WTC11 (cell line): ENCODE measurements around the gene REX1BD. TPM values are rescaled to one million over a fixed set of nuclear protein-coding genes. Genes with fewer than 3 reads are reported as not detected.

Experiments used
- ATAC-seq: fragments of 200-7000 bp; cut with Tn5 transposase; 2 replicates; pipeline ENCODE4 v1.10.0; 2021; ENCODE audit warnings: mild to moderate bottlenecking, moderate library complexity
- CTCF ChIA-PET: fragments of 300-600 bp; sonication (Branson Sonifier 250); formaldehyde crosslinking; loops from one replicate; lab custom pipeline; 2021; ENCODE audit warnings: antibody characterized with exemption; lab: Charles Lee
- POLR2A ChIA-PET: fragments of 350-600 bp; sonication (Branson Sonifier 250); formaldehyde crosslinking; loops from one replicate; lab custom pipeline; 2021; ENCODE audit warnings: antibody characterized with exemption; lab: Charles Lee
- DNase-seq: peaks from one replicate; pipeline ENCODE4 v3.0.0; 2021; ENCODE audit warnings: low spot score
- H3K27ac Mint-ChIP-seq: 2 replicates; pipeline ENCODE4 v1.8.0; 2021; ENCODE audit warnings: mixed read lengths
- H3K27me3 Mint-ChIP-seq: 2 replicates; pipeline ENCODE4 v1.8.0; 2021; ENCODE audit warnings: low read depth, mild to moderate bottlenecking, moderate library complexity, mixed read lengths
- H3K36me3 Mint-ChIP-seq: 2 replicates; pipeline ENCODE4 v1.8.0; 2021; ENCODE audit warnings: mixed read lengths
- H3K4me1 Mint-ChIP-seq: 2 replicates; pipeline ENCODE4 v1.8.0; 2022; ENCODE audit warnings: mixed read lengths
- H3K4me3 Mint-ChIP-seq: 2 replicates; pipeline ENCODE4 v1.8.0; 2021; ENCODE audit warnings: mild to moderate bottlenecking, moderate library complexity, mixed read lengths
- H3K9me3 Mint-ChIP-seq: 2 replicates; pipeline ENCODE4 v1.8.0; 2021; ENCODE audit warnings: mixed read lengths
- CREM ChIP-seq: sonication (generic); formaldehyde crosslinking; IDR thresholded peaks from 2 replicates; pipeline ENCODE4 v1.8.1; 2022; ENCODE audit warnings: mild to moderate bottlenecking, missing genetic modification reagents, moderate library complexity
- GTF2I ChIP-seq: fragments of 250-450 bp; sonication (Bioruptor Pico); conservative IDR thresholded peaks from 2 replicates; pipeline ENCODE4 v1.4.0; 2021; ENCODE audit warnings: mild to moderate bottlenecking
- RELA ChIP-seq: sonication (generic); formaldehyde crosslinking; IDR thresholded peaks from 2 replicates; pipeline ENCODE4 v1.8.1; 2022; ENCODE audit warnings: missing genetic modification reagents, mild to moderate bottlenecking, borderline replicate concordance
- RORB ChIP-seq: fragments of 250-450 bp; sonication (Bioruptor Pico); IDR thresholded peaks from 2 replicates; pipeline ENCODE4 v1.9.0; 2021; ENCODE audit warnings: mild to moderate bottlenecking
- SMAD3 ChIP-seq: sonication (generic); formaldehyde crosslinking; IDR thresholded peaks from 2 replicates; pipeline ENCODE4 v1.8.0; 2022; ENCODE audit warnings: missing genetic modification reagents, mild to moderate bottlenecking, borderline replicate concordance
- SMAD4 ChIP-seq: sonication (generic); formaldehyde crosslinking; IDR thresholded peaks from 2 replicates; pipeline ENCODE4 v1.8.0; 2022; ENCODE audit warnings: mild to moderate bottlenecking, missing genetic modification reagents
- ZBTB21 ChIP-seq: sonication (generic); formaldehyde crosslinking; IDR thresholded peaks from 2 replicates; pipeline ENCODE4 v1.8.1; 2023; ENCODE audit warnings: mild to moderate bottlenecking, missing genetic modification reagents, borderline replicate concordance
- ZNF121 ChIP-seq: sonication (generic); formaldehyde crosslinking; IDR thresholded peaks from 2 replicates; pipeline ENCODE4 v1.8.0; 2023; ENCODE audit warnings: missing genetic modification reagents
- total RNA-seq: library from RNA; stranded (reverse); gene quantifications from 3 replicates; pipeline ENCODE4 v1.2.3, GENCODE V29; 2021
- TF ChIP-seq, protein P1 (sequence below): sonication (generic); formaldehyde crosslinking; IDR thresholded peaks from 2 replicates; pipeline ENCODE4 v1.8.1; 2022; ENCODE audit warnings: low read depth, mild to moderate bottlenecking, moderate library complexity, missing genetic modification reagents, borderline replicate concordance
- TF ChIP-seq, protein P2 (sequence below): sonication (generic); formaldehyde crosslinking; conservative IDR thresholded peaks from 2 replicates; pipeline ENCODE4 v1.8.1; 2023; ENCODE audit warnings: mild to moderate bottlenecking, low read depth, missing genetic modification reagents, moderate library complexity
- TF ChIP-seq, protein P3 (sequence below): fragments of 250-450 bp; sonication (Bioruptor Pico); IDR thresholded peaks from 2 replicates; pipeline ENCODE4 v1.9.0; 2021; ENCODE audit warnings: mild to moderate bottlenecking, borderline replicate concordance
- TF ChIP-seq, protein P4 (sequence below): sonication (generic); formaldehyde crosslinking; IDR thresholded peaks from 2 replicates; pipeline ENCODE4 v1.8.0; 2023; ENCODE audit warnings: missing genetic modification reagents, mild to moderate bottlenecking, borderline replicate concordance
- TF ChIP-seq, protein P5 (sequence below): sonication (generic); formaldehyde crosslinking; IDR thresholded peaks from 2 replicates; pipeline ENCODE4 v1.8.0; 2022; ENCODE audit warnings: mild to moderate bottlenecking, missing genetic modification reagents
- TF ChIP-seq, protein P6 (sequence below): sonication (generic); formaldehyde crosslinking; IDR thresholded peaks from 2 replicates; pipeline ENCODE4 v1.8.0; 2022; ENCODE audit warnings: mild to moderate bottlenecking, missing genetic modification reagents
- TF ChIP-seq, protein P7 (sequence below): fragments of 250-450 bp; sonication (Bioruptor Pico); conservative IDR thresholded peaks from 2 replicates; pipeline ENCODE4 v1.9.0; 2021; ENCODE audit warnings: mild to moderate bottlenecking
- TF ChIP-seq, protein P8 (sequence below): fragments of 250-450 bp; sonication (Bioruptor Pico); IDR thresholded peaks from 2 replicates; pipeline ENCODE4 v1.9.0; 2021; ENCODE audit warnings: moderate library complexity, mild to moderate bottlenecking, inconsistent platforms, borderline replicate concordance

REX1BD gene
- total RNA-seq, 1 experiment from 2014 or later: 90.2 TPM

DNA sequence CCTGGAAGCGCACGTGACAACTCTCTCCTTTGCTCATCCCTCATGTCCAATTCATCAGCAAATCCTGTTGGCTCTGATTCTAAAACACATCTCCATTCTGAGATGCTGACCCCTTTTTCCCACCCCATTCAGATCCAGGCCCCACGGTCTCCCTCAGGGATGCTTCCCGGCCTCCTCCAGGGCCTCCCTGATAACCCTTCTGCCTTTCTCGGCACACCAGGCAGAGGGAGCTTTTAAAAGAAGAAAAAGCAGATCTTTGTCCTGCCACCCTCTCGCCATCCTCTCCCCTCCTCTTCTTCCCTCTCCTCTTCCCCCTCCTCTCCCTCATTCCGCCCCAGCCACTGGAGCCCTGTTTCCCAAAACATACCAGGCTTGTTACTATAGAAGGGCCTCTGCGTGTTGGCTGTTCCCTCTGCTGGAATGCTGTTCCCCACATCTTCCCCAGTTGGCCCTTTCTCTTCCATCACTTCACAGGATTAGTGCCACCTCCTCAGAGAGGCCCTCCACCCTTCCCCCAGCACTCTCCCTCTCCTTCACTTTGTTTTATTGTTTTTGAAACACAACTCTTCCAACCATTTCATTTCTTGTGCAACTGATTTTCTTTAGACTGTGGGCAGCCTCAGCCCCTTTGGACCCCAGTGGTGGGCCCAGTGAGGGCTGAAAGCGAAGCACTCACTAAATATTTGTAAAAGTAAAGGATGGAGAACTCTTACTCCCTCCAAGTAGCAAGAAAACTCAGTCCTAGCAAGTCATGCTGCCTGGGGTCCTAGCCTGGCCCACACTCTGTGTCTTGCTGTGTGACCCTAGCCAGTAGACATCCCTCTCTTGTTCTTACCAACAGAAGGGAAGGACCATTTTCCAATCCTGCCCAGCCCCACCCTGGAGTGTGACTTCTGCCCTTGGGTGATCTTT is 20.5 kb downstream of the REX1BD start:
- DNase-seq: no peak
- ChIA-PET CTCF (interaction anchor here (0.7 to 1.4 kb wide), 5 partner anchors 10 to 68 kb away, joined by 4 to 8 read pairs (median 4); no protein-coding TSS in a partner anchor), POLR2A (no interaction called here)
- H3K4me3 Mint-ChIP-seq: peak overlapping the region; percentile 38
- H3K36me3 Mint-ChIP-seq: no peaks in the 10 kb centered on the region
- no peaks in the 10 kb centered on the region for H3K9me3 Mint-ChIP-seq
- H3K4me1 Mint-ChIP-seq: peaks cover 49% of the 10 kb centered on the region
- ATAC-seq: no peak
- H3K27me3 Mint-ChIP-seq: peaks cover 84% of the 10 kb centered on the region
- H3K27ac Mint-ChIP-seq: no peak overlapping the region
- TF ChIP-seq, protein P1, sequence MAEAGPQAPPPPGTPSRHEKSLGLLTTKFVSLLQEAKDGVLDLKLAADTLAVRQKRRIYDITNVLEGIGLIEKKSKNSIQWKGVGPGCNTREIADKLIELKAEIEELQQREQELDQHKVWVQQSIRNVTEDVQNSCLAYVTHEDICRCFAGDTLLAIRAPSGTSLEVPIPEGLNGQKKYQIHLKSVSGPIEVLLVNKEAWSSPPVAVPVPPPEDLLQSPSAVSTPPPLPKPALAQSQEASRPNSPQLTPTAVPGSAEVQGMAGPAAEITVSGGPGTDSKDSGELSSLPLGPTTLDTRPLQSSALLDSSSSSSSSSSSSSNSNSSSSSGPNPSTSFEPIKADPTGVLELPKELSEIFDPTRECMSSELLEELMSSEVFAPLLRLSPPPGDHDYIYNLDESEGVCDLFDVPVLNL (CRISPR knock-in tag): no peak
- TF ChIP-seq ZNF121 (CRISPR knock-in tag) (no peak), SMAD4 (CRISPR knock-in tag) (no peak), GTF2I (CRISPR knock-in tag) (no peak), CREM (CRISPR knock-in tag) (no peak), RELA (CRISPR knock-in tag) (no peak), RORB (no peak), ZBTB21 (CRISPR knock-in tag) (no peak), SMAD3 (no peak)
- TF ChIP-seq, protein P2, sequence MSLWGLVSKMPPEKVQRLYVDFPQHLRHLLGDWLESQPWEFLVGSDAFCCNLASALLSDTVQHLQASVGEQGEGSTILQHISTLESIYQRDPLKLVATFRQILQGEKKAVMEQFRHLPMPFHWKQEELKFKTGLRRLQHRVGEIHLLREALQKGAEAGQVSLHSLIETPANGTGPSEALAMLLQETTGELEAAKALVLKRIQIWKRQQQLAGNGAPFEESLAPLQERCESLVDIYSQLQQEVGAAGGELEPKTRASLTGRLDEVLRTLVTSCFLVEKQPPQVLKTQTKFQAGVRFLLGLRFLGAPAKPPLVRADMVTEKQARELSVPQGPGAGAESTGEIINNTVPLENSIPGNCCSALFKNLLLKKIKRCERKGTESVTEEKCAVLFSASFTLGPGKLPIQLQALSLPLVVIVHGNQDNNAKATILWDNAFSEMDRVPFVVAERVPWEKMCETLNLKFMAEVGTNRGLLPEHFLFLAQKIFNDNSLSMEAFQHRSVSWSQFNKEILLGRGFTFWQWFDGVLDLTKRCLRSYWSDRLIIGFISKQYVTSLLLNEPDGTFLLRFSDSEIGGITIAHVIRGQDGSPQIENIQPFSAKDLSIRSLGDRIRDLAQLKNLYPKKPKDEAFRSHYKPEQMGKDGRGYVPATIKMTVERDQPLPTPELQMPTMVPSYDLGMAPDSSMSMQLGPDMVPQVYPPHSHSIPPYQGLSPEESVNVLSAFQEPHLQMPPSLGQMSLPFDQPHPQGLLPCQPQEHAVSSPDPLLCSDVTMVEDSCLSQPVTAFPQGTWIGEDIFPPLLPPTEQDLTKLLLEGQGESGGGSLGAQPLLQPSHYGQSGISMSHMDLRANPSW (CRISPR knock-in tag): no peak
- TF ChIP-seq, protein P3, sequence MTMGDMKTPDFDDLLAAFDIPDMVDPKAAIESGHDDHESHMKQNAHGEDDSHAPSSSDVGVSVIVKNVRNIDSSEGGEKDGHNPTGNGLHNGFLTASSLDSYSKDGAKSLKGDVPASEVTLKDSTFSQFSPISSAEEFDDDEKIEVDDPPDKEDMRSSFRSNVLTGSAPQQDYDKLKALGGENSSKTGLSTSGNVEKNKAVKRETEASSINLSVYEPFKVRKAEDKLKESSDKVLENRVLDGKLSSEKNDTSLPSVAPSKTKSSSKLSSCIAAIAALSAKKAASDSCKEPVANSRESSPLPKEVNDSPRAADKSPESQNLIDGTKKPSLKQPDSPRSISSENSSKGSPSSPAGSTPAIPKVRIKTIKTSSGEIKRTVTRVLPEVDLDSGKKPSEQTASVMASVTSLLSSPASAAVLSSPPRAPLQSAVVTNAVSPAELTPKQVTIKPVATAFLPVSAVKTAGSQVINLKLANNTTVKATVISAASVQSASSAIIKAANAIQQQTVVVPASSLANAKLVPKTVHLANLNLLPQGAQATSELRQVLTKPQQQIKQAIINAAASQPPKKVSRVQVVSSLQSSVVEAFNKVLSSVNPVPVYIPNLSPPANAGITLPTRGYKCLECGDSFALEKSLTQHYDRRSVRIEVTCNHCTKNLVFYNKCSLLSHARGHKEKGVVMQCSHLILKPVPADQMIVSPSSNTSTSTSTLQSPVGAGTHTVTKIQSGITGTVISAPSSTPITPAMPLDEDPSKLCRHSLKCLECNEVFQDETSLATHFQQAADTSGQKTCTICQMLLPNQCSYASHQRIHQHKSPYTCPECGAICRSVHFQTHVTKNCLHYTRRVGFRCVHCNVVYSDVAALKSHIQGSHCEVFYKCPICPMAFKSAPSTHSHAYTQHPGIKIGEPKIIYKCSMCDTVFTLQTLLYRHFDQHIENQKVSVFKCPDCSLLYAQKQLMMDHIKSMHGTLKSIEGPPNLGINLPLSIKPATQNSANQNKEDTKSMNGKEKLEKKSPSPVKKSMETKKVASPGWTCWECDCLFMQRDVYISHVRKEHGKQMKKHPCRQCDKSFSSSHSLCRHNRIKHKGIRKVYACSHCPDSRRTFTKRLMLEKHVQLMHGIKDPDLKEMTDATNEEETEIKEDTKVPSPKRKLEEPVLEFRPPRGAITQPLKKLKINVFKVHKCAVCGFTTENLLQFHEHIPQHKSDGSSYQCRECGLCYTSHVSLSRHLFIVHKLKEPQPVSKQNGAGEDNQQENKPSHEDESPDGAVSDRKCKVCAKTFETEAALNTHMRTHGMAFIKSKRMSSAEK: no peak
- TF ChIP-seq, protein P4, sequence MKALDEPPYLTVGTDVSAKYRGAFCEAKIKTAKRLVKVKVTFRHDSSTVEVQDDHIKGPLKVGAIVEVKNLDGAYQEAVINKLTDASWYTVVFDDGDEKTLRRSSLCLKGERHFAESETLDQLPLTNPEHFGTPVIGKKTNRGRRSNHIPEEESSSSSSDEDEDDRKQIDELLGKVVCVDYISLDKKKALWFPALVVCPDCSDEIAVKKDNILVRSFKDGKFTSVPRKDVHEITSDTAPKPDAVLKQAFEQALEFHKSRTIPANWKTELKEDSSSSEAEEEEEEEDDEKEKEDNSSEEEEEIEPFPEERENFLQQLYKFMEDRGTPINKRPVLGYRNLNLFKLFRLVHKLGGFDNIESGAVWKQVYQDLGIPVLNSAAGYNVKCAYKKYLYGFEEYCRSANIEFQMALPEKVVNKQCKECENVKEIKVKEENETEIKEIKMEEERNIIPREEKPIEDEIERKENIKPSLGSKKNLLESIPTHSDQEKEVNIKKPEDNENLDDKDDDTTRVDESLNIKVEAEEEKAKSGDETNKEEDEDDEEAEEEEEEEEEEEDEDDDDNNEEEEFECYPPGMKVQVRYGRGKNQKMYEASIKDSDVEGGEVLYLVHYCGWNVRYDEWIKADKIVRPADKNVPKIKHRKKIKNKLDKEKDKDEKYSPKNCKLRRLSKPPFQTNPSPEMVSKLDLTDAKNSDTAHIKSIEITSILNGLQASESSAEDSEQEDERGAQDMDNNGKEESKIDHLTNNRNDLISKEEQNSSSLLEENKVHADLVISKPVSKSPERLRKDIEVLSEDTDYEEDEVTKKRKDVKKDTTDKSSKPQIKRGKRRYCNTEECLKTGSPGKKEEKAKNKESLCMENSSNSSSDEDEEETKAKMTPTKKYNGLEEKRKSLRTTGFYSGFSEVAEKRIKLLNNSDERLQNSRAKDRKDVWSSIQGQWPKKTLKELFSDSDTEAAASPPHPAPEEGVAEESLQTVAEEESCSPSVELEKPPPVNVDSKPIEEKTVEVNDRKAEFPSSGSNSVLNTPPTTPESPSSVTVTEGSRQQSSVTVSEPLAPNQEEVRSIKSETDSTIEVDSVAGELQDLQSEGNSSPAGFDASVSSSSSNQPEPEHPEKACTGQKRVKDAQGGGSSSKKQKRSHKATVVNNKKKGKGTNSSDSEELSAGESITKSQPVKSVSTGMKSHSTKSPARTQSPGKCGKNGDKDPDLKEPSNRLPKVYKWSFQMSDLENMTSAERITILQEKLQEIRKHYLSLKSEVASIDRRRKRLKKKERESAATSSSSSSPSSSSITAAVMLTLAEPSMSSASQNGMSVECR: no peak
- TF ChIP-seq, protein P5, sequence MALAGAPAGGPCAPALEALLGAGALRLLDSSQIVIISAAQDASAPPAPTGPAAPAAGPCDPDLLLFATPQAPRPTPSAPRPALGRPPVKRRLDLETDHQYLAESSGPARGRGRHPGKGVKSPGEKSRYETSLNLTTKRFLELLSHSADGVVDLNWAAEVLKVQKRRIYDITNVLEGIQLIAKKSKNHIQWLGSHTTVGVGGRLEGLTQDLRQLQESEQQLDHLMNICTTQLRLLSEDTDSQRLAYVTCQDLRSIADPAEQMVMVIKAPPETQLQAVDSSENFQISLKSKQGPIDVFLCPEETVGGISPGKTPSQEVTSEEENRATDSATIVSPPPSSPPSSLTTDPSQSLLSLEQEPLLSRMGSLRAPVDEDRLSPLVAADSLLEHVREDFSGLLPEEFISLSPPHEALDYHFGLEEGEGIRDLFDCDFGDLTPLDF (CRISPR knock-in tag): no peak
- TF ChIP-seq, protein P6, sequence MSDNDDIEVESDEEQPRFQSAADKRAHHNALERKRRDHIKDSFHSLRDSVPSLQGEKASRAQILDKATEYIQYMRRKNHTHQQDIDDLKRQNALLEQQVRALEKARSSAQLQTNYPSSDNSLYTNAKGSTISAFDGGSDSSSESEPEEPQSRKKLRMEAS: no peak
- TF ChIP-seq, protein P7, sequence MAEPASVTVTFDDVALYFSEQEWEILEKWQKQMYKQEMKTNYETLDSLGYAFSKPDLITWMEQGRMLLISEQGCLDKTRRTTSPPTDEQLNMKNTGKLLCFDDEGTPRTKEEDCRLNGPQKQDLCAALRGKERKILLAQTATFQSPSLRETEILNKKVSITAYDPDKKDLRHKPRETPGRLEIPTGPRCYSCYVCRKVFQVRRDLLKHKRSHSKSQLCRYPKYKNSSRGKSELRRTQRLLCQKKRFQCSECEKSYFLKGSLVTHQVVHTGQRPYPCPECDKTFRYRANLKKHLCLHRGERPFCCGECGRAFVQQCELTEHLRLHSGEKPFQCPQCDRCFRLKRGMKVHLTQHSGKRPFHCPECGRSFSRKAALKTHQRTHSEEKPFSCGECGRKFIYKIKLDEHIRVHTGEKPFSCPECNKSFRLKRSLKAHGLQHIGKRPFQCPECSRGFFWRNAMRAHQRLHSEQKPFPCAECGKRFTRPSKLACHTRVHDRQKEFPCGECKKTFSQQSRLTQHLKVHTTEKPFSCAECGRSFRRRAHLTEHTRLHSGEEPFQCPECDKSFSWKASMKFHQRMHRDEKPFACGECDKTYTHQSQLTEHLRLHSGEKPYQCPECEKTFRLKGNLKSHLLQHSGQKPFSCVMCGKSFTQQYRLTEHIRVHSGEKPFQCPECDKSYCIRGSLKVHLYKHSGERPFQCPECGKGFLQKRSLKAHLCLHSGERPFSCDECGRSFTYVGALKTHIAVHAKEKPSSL (CRISPR knock-in tag): no peak
- TF ChIP-seq, protein P8, sequence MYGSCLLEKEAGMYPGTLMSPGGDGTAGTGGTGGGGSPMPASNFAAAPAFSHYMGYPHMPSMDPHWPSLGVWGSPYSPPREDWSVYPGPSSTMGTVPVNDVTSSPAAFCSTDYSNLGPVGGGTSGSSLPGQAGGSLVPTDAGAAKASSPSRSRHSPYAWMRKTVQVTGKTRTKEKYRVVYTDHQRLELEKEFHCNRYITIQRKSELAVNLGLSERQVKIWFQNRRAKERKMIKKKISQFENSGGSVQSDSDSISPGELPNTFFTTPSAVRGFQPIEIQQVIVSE (CRISPR knock-in tag): no peak
